Measurements from ENCODE around the gene CHMP1A.
"Not testable (repeated sequence)": the region's sequence is repeated elsewhere in the genome, so short reads cannot be mapped to it uniquely, and the experiment has no call there.

Gene CHMP1A

GRCh38 chr16:89658221-89658879 lies 842 bp upstream of the CHMP1A start:
- DNase-seq (ENCODE audit: low spot score): peak; percentile 46

- no peak for DNase-seq (ENCODE audit: low spot score)
These were observed 930 bp downstream of the CHMP1A start for GRCh38 chr16:89656435-89657121.

- no peak for DNase-seq (ENCODE audit: low spot score)
These were observed 2.4 kb downstream of the CHMP1A start for GRCh38 chr16:89655062-89655643.

- no peak for DNase-seq (ENCODE audit: low spot score)
These were observed 3.7 kb downstream of the CHMP1A start for GRCh38 chr16:89653656-89654295.

- no peak for DNase-seq (ENCODE audit: low spot score)
These were observed 5.9 kb downstream of the CHMP1A start for GRCh38 chr16:89651584-89651983.

- no peak for DNase-seq (ENCODE audit: low spot score)
These were observed 10.6 kb downstream of the CHMP1A start for GRCh38 chr16:89646906-89647305.

GRCh38 chr16:89646270-89646669 lies 11.2 kb downstream of the CHMP1A start:
- DNase-seq (ENCODE audit: low spot score): no peak

GRCh38 chr16:89645122-89645521 lies 12.4 kb downstream of the CHMP1A start:
- DNase-seq (ENCODE audit: low spot score): no peak

- DNase-seq (ENCODE audit: low spot score): no peak
These were observed 13.7 kb downstream of the CHMP1A start for GRCh38 chr16:89643769-89644300.

- DNase-seq (ENCODE audit: low spot score): no peak
These were observed 14.9 kb downstream of the CHMP1A start for GRCh38 chr16:89642574-89642973.

- no peak for DNase-seq (ENCODE audit: low spot score)
These were observed 15.9 kb downstream of the CHMP1A start for GRCh38 chr16:89641458-89642119.

- no peak for DNase-seq (ENCODE audit: low spot score)
These were observed 18.1 kb downstream of the CHMP1A start for GRCh38 chr16:89639385-89639784.

GRCh38 chr16:89638455-89638854 lies 19.1 kb downstream of the CHMP1A start:
- DNase-seq (ENCODE audit: low spot score): no peak

GRCh38 chr16:89637379-89637778 lies 20.1 kb downstream of the CHMP1A start:
- DNase-seq (ENCODE audit: low spot score): no peak

GRCh38 chr16:89636663-89637062 lies 20.8 kb downstream of the CHMP1A start:
- no peak for DNase-seq (ENCODE audit: low spot score)

- not testable (repeated sequence) for DNase-seq (ENCODE audit: low spot score)
These were observed 22.8 kb downstream of the CHMP1A start for GRCh38 chr16:89634463-89635385.

GRCh38 chr16:89633064-89633631 lies 24.4 kb downstream of the CHMP1A start:
- DNase-seq (ENCODE audit: low spot score): peak; percentile 90

- no peak for DNase-seq (ENCODE audit: low spot score)
These were observed 27.5 kb downstream of the CHMP1A start for GRCh38 chr16:89629827-89630610.
